Activated CD8-positive, alpha-beta memory T cell treated with anti-CD3 and anti-CD28 coated beads for 36 hours (primary cell): ENCODE results near the gene ZXDC. TPM values are rescaled to one million over a fixed set of nuclear protein-coding genes. Genes with fewer than 3 reads are reported as not detected.

Source experiments
- CTCF ChIA-PET: fragments of 350-600 bp; sonication (Branson Sonifier 250); formaldehyde crosslinking; loops from one replicate; lab custom pipeline; 2021; ENCODE audit warnings: antibody characterized with exemption; lab: Charles Lee
- POLR2A ChIA-PET: fragments of 350-600 bp; sonication (Branson Sonifier 250); formaldehyde crosslinking; loops from one replicate; lab custom pipeline; 2021; ENCODE audit warnings: antibody characterized with exemption; lab: Charles Lee
- total RNA-seq, 2 experiments: library from RNA; stranded (reverse); gene quantifications; one replicate each; pipeline ENCODE4 v1.2.3, GENCODE V29; 2021

The ZXDC gene
- total RNA-seq, 2 experiments from 2014 or later: 20.5 to 21.8 TPM

DNA sequence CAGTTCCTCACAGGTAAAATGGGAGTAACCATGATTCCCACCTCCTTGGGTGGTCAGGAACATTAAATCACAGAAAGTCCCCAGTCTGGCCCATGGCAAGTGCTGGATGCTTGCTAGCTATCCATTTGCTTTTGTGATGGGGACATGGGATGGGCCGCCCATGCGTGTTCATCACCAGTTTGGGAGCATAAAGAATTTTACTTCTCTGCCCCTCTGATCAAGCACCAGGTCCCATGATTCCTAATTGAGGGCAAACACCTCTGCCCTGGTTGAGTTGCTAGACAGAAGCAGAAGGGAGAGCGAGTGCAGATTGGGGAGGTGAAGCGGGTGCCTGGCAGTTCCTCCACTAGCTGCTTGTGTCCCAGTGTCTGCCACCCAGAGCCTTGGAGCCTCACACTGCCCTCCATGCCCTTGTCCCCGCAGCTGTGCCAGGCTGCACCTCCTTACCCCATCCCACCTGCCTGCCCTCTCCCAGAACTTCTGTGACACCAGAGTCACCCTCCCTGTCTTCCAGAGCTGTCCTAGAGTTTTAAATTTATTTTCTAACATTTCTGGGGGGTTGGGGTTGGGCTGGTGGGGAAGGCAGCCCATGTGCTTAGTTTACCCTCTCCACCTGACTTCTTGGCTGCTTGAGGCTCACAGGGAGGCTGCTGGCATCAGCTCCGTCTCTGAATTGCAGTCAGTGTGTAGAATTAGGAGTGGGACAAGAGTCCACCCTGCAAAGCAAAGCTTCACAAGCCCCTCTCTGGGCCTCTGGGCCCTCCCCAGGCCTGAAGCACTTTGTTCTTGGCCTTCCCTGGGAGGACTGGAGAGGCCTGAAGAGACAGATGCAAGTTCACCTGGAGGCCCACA is 62.6 kb downstream of the ZXDC start:
- ChIA-PET POLR2A (no interaction called here), CTCF (interaction anchor here (0.5 to 1.4 kb wide), 2 partner anchors 95 to 123 kb away, joined by 3 read pairs; no protein-coding TSS in a partner anchor)

DNA sequence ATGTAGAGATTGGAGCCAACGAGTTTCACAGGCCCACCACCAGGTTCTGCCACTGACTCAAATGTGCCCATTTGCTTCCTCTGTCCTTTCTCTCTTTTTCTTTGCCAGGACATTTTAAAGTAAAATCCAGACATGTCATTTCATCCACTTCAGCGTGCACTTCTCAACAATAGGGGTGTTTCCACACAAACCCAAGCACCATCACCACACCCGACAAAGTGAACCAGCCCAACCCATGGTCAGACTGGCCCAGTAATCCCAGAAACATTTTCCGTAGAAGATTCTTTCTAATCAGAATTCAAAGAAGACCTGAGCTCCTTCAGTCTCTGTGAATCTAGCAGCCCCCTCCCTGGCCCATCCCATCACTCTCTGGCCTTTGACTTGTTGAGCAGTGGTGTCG is 67.6 kb downstream of the ZXDC start:
- CTCF ChIA-PET: no interaction called here
- POLR2A ChIA-PET: no interaction called here

DNA sequence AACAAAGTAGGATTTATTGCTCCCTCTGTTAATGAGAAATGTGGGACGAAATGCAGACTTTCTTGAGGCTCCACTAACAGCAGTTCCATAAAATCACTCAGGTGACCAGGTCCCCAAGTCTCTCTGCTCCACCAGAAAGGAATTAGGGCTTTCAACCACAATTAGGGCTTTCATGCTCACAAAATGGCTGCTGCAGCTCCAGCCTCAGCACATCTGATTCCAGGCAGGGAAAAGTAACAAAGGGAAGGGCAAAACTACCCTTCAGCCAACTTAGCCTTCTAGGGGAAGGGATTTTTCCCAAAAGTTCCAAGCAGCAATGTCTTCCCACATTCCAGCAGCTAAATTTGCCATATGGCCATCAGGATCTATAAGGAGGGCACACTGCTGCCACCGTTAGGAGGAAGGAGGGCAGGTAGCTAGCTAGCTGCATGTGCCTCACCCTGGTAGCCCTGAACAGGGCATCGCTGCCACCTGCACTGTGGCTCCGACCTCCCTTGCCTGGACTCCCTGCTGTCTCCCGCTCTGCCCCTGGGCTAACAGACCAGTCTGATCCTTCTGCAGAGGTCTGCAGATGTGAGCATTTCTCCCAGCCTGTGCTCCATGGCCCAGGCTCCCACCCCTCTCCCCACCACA is 68.2 kb downstream of the ZXDC start:
- ChIA-PET POLR2A (no interaction called here), CTCF (no interaction called here)

DNA sequence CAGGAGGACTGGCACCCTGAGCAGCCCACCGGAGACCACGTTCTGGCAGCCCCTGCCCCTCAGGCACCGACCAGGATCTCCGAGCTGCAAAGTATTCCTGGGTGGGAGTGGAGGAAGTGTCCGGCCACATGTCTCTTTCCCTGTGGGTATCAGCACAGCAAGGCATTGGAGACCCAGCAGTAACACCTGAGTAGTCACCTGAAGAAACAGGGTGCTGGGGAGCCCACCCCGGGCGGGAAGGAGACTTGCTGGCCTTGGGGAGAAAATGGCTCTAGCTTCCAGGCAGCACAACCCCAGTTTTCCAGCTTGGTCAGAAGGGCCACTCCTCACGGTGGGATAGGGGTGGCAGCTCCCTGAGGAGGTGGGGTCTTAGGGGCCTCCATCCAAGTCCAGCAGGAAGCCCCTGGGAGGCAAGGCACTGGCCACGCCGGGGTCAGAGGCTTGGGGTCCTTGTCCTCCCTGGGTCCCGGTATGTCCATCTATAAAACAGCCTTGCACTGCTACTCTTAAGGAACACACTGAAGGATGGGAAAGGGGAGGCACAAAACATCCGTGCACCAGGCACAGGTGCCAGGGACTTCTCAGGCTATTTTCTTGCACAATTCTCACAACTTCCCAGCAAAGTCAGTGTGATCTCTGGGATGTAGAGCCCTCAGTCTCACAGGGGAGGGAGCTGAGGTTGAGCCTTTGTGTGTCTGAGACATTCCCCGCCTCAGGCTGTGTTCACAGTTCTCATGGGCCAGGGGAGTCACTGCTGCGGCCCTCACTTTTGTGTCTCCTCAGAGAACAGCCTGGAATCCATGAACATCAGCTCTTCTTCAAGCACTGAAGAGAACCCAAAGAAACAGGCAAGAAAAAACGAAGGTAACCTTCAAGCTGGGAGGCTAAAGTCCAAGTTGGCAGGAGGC is 69.0 kb downstream of the ZXDC start:
- ChIA-PET CTCF (interaction anchor here (0.6 kb wide), 2 partner anchors 114 to 1106 kb away, joined by 3 read pairs; no protein-coding TSS in a partner anchor), POLR2A (no interaction called here)

DNA sequence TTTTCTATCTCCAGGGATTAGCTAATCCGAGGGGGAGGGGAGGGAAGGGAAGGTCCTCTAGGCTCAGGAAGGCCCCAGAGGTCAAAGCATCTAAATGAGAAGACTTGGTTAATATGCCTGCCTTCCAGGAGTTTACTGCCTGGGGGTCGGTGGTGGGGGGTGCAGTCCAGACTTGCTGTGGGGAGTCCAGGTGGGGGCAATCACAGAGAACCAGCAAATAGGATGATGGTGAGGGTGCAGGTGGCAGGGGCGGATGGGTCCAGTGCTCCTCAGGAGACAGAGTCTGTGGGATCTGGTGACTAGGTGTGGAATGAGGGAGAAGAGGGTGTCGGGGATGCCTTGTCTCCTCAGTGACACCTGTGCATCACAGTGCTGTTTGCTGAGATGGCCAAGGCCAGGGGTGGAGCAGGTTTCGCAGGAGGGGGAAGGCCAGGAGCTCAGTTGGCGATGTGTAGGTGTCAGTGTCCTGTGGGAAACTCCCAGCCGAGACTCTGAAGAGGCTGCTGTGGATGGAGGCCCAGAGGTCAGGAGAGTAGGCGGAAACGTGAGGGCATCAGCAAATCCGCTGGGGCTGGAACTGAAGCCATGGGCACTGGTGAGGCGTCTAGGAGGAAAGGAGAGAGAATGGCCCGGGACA is 72.9 kb downstream of the ZXDC start:
- CTCF ChIA-PET: no interaction called here
- POLR2A ChIA-PET: no interaction called here

DNA sequence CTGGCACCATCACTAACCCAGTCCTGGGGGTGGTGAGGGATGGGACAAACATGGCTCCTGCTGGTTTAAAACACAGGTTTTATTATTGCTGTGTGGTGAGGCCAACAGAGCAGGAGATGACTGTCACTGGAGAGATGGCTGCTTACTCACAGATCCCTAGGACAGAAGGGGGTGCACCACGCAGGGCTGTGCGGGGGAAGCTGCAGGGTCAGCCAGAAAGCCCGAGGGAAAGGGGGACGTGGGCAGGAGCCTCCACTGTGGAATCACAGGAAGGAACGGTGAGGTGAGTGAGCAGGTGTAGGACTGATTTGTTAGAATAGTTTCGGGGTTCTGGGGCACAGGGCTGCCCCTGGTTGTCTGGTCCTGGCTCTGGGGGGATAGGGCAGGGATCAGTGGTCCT is 73.5 kb downstream of the ZXDC start:
- ChIA-PET CTCF (no interaction called here), POLR2A (no interaction called here)

DNA sequence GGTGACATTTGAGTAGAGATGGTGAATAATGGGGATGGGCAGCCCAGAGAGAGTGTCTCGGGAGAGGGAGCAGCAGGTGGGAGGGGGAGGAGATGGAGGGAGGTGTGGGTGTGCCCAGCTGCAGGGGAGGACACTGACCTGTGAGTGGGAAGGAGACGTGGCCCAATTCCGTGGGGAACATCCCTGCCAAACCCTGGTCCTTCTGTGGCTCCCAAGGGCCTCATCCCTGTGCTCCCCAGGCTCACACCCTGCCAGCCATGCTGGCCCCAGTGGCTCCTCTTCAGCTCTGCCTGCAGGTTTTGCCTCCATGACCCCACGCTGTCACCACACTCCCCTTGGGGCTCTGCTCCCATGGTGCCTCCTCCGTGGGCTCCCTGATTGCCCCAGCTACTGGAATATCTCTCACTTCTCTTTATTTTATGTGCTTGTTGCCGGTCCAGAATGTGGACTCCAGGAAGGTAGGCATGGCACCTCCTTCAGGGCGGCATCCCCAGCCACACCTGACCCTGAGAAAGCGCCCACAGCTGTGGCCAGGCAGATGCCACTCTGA is 74.0 kb downstream of the ZXDC start:
- POLR2A ChIA-PET: no interaction called here
- CTCF ChIA-PET: no interaction called here

DNA sequence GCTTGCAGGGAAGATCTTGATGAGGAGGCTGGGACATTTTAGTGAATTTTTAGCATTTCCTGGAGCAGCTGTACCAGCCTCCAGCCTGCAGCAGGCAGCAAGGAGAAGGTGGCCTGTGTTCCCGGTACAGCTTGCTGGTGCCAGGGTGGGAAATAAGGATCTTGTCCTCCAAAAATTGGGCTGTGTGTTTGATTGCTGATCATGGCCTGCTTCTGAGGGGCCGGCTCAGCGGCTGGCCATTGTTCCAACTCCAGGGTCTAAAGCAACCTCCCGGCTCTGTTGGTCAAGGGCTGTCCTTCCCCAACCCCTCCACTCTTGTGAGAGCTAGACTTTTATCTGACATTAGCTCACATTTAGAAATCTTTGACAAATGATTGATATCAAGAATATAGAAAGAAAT is 75.9 kb downstream of the ZXDC start:
- ChIA-PET POLR2A (no interaction called here), CTCF (no interaction called here)

DNA sequence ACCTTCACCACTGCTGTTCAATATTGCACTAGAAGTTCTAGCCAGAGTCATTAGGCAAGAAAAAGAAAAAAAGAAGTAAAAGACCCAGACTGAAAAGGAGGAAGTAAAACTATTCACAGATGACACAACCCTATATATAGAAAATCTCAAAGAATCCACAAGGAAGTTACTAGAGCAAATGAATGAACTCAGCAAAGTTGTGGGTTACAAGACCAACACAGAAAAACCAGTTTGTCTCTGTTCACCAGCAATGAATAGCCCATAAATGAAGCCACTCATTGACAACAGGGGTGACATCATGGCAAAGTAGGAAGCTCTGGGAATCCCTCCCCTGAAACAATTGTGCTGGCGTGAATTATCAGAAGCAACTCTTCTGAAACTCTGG is 76.3 kb downstream of the ZXDC start:
- ChIA-PET POLR2A (no interaction called here), CTCF (no interaction called here)

DNA sequence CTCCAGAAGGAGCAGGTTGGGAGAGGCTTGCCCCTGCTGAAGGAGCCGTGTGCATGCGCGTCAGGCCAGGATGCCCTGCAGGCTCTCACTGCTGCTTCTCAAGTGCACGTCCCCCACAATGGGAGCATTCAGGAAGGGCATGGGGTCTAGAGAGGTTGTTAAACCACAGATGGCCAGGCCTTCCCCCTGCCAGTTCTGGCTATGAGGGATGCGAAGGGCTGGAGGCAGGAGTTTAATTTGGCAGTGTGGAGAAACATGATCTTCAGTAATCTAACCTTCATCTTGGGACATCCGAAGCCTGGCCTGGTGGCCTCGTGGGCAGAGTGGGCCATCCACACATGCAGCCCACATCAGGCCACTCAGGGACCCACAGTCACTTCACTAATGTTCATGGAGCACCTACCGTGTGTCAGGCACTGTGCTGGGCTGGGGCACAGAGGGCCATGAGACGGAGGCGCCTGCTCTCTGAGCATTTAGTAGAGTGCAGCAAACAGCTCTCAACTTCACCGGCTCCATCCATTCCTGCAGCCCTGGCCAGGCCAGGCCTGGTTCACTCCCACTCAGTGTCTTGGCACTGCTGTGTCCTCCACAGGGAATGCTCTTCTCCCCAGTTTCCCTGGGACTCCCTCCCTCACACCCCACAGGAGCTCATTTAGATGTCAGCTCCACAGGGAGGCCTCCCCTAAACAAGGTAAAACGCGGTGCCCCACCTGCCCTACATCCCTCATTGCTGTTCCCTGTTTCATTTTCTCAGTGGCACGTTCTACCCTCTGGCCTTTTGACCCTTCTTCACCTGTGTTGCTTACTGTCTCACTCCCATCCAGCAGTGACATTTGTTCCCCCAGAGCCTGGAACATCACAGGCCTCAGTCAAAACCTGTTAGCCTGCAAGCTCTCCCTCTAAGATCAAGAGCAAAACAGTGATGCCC is 77.0 kb downstream of the ZXDC start:
- POLR2A ChIA-PET: no interaction called here
- CTCF ChIA-PET: no interaction called here

DNA sequence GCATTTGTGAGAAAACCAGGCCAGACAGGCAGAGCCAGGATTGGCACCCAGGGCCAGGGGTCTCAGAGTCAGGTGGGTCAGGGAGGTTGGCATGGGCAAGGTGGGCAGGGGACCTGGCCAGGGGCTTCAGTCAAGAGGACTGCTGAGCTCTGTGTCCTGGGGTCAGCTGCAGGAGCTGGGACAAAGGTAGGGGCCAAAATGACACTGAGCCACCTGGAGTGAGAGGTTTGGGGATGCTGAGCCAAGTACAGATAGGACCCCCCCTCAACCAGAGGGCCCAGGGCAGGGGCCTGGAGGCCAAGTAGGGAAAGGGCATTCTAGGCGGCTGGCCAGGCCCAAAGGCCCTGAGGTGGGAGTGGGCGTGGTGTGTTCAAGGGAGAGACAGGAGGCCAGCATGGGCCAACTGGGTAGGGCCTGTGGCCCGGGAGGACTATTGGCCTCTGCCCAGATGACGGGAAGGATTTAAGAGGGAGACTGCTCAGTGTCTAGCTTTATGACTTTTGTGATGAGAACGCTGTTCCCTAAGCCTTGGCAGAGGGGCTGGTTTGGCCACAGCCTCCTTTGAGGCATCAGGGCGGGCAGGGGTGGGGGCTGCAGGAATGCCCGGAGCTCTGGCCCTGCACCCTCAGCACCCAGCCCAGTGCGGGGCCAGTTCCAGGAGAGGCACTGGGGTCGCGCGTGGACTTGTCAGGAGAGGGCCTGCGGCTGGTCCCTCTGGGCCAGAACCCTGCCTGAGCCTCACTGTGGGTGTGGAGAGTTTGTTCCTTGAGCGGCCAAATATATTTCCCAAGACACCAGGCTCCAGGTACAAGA is 77.9 kb downstream of the ZXDC start:
- POLR2A ChIA-PET: no interaction called here
- CTCF ChIA-PET: no interaction called here

DNA sequence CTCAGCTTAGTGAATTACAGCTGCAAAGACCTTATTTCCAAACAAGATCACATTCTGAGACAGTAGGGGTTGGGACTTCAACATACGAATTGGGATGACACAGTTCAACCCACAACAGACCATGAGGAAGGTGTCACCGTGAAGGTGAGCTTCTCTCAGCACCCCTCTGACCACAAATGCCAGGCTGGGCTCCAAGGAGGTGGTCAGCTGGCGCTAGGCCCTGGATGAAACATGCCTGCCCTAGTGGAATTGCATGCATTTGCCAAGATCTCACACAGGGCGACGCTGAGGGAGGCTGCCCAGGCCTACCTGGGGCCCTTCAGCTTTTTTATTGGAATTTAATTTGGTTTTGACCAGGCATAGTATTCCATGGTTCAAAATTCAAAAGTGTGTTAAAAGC is 79.2 kb downstream of the ZXDC start:
- CTCF ChIA-PET: no interaction called here
- POLR2A ChIA-PET: no interaction called here

DNA sequence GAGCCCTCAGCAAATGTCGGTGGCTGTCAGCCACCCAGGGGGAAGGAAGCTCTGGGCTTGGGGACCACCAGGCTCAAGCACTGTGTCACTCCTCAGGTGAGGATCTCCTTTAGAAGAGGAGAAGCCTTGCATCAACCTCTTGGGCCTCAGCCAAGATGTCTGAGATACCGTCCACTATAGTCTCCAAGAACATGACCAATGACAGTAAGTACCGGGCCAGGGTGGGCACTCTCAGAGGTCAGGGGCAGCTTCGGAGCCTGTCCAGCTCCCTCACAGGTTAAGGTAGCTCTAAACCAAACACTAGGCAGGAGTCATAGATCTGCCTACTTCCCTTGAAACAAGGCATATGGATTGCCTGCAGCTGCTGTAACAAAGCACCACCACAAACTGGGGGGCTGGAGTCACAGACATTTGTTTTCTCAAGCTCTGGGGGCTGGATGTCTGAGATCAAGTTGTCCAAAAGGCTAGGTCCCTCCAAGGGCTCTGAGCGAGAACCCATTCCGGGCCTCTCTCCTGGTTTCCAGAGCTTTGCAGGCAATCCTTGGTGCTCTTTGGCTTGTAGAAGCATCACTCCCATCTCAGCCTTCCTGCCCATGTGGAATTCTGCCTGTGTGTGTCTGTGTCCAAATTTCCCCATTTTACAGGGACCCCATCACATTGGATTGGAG is 79.7 kb downstream of the ZXDC start:
- CTCF ChIA-PET: no interaction called here
- POLR2A ChIA-PET: no interaction called here

DNA sequence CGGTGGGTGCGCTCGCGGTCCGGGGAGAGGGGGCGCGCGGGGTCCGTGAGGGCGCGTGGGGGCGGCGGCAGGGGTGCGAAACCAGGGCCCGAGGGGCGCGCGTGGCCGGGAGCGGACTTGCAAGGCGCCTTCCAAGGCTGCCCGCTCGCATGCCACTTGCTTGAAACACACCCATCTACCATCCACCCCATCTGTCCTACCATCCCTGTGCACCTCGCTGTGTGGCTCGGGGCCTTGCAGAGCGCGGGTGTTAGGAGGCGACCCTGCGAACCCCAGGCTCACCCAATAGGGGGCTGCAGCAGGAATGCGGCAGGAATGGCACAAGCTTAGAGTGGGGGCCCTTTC is 80.7 kb downstream of the ZXDC start:
- CTCF ChIA-PET: no interaction called here
- POLR2A ChIA-PET: no interaction called here

DNA sequence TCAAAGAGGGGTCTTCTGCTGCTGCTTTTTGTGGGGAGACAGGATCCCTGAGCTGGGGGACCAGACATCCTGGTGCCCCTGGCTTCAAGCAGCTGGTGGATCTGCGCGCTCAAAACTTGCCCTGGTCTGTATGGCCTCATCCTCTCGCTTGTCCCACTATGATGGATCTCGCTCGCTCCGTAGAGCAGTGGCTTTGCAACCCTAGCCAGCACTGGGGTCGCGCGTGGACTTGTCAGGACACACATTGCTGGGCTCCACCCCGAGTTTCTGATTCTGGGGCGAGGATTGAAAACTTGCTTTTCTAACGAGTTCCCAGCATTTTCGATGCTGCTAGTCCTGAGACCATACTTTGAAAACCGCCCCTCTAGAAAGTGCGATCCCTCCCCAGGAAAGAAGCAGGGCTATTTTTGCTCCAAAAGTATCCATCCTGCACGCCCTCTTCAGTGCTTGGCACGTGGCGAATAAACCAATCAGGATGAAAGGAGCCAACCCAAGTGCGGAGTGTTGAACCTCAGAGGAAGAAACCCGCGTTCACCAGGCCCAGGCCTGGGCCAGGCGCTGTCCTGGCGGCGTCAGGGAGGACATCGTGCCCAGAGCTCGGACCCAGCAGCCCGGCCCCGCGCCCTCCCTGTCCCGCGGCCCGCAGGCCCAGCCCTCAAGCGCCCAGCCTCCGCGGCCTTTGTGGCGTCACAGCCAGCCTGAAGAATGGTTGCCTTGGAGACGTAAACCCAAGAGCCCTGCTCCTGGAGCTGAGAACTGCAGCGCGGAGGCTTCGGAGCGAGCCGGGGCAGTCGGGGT is 81.3 kb downstream of the ZXDC start, which contains the start of gene CFAP100:
Gene CFAP100 (plus strand): TSS at position 731 of the 798 bp plus-strand sequence. CDS start 1,092 bp downstream, outside the sequence.
- POLR2A ChIA-PET: no interaction called here
- CTCF ChIA-PET: no interaction called here

DNA sequence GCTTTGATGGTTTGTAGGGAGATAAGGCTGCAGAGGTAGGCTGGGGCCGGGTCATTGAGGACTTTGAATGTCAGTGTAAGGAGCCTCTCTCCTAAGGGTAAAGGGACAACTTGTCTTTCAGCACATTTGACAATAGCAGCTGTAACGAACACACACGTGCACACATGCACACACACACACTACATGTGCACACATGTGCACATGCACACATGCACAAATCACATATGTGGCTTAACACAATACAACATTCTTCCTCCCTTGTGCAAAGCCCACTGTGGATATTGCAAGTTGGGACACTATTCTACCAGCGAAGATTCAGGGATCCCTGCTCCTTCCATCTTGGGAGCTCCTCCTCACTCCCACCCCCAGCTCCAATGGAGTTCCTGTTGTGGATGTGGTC is 82.1 kb downstream of the ZXDC start:
- ChIA-PET CTCF (no interaction called here), POLR2A (no interaction called here)
